ENCODE results near the gene LTK. TPM values are rescaled to one million over a fixed set of nuclear protein-coding genes. Genes with fewer than 3 reads are reported as not detected.

LTK gene
- total and polyA plus RNA-seq, 2 of the 4 experiments (the other 2 are of a cell fraction), result 0.18 to 0.62 TPM

DNA sequence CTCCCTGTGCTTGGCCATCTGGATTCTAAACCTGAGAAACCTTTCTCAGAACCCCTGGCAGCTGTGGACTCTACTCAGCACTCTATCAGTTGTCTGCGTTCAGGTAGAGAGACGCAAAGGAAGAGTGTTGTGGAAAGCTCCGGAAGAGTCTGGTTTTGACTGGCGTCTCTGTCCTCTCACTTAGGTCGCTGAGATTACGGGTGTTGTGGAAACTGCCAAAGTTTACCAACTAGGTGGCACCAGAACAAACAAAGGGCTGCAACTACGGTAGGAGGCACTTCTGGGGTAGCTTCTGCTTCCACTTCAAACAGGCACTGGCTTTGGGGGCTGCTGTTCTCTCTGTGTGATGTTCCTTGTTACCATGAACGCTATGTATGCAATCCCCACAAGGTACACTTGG lies 39.2 kb downstream of the LTK start:
- no peak overlapping the region for H2AFZ ChIP-seq (replicated peaks; ENCODE audit: low read length, poor library complexity)
- peaks cover 15% of the 10 kb centered on the region for H3K9me1 ChIP-seq (ENCODE audit: insufficient read depth, low read length)
- no peak overlapping the region for H3K4me2 ChIP-seq (ENCODE audit: low read depth, low read length)
- no peak overlapping the region for H2BK20ac ChIP-seq (ENCODE audit: low read depth, low read length)
- dilution Hi-C loops (cut with HindIII; ENCODE audit: low sequenced_read_pairs, unreplicated experiment), result no loop called here
- H3K56ac ChIP-seq (ENCODE audit: extremely low read depth, insufficient read depth, low read length), result no peak overlapping the region
- H3K79me1 ChIP-seq (ENCODE audit: low read depth in 1 of 2, low read length in 2 of 2), result peaks cover 8 to 19% of the 10 kb centered on the region in 2 experiments; a peak in 2 of 4 replicates
- no peaks in the 10 kb centered on the region for H3K27me3 ChIP-seq (ENCODE audit: control insufficient read depth, insufficient read depth, low read length)
- no peak overlapping the region for H4K5ac ChIP-seq (ENCODE audit: low read depth, low read length)
- H3K23ac ChIP-seq (ENCODE audit: low read depth, low read length), result no peak overlapping the region
- CTCF ChIA-PET, result interaction anchor here (0.7 kb wide), 1 partner anchor 9 kb away, joined by 3 read pairs; no protein-coding TSS in a partner anchor
- H2BK120ac ChIP-seq (ENCODE audit: low read depth, low read length), result no peak overlapping the region
- DNase-seq (no peak), ATAC-seq (ENCODE audit: low read depth) (no peak)
- POLR2A ChIA-PET (ENCODE audit: unreplicated experiment), result no interaction called here
- H3K4me3 ChIP-seq (ENCODE audit: insufficient read depth, low read depth, low read length), result no peak overlapping the region
- intact Hi-C loops (cut with micrococcal nuclease), result no loop called here
- no peaks in the 10 kb centered on the region for H3K9me3 ChIP-seq (ENCODE audit: control insufficient read depth, insufficient read depth, low read length)
- BruUV-seq (replicated peaks), result no TSS peak
- no peak overlapping the region for H4K8ac ChIP-seq (ENCODE audit: low read depth in 2 of 2, low read length in 2 of 2)
- no peak overlapping the region for H4K91ac ChIP-seq (ENCODE audit: insufficient read depth, low read depth, low read length)
- WGBS, 2 experiments (ENCODE audit: extremely low coverage in 2 of 2, insufficient read length in 1 of 2), result no CpG with 5 or more reads among the region's 8 CpGs
- no peaks in the 10 kb centered on the region for H4K20me1 ChIP-seq (ENCODE audit: insufficient read depth, low read length)
- in situ Hi-C loops (cut with MboI; ENCODE audit: low sequenced_read_pairs), result no loop called here
- H2BK15ac ChIP-seq (ENCODE audit: low read depth, low read length), result no peak overlapping the region
- H3K36me3 ChIP-seq (ENCODE audit: control insufficient read depth, insufficient read depth, low read length), result peaks cover 54% of the 10 kb centered on the region
- H3K4me1 ChIP-seq (ENCODE audit: control insufficient read depth, insufficient read depth, low read length), result peaks cover 2% of the 10 kb centered on the region
- H2AK9ac ChIP-seq (replicated peaks; ENCODE audit: low read depth, low read length, poor library complexity), result no peak overlapping the region
- no peak overlapping the region for H2AK5ac ChIP-seq (ENCODE audit: low read depth, low read length)
- H3K14ac ChIP-seq (replicated peaks; ENCODE audit: low read depth, low read length), result no peak overlapping the region
- TF ChIP-seq MXI1 (IDR thresholded peaks at IDR 0.05; ENCODE audit: borderline replicate concordance, low read depth, low read length), result no peak
- no peak for TF ChIP-seq RCOR1 (IDR thresholded peaks at IDR 0.05; ENCODE audit: insufficient replicate concordance, low read length)
- TF ChIP-seq SMC3 (IDR thresholded peaks at IDR 0.05; ENCODE audit: low read depth, low read length), result no peak
- TF ChIP-seq CEBPB (IDR thresholded peaks at IDR 0.05; ENCODE audit: low read depth, low read length), result no peak
- TF ChIP-seq RAD21 (IDR thresholded peaks at IDR 0.05; ENCODE audit: low read length), result no peak
- TF ChIP-seq, protein P1, sequence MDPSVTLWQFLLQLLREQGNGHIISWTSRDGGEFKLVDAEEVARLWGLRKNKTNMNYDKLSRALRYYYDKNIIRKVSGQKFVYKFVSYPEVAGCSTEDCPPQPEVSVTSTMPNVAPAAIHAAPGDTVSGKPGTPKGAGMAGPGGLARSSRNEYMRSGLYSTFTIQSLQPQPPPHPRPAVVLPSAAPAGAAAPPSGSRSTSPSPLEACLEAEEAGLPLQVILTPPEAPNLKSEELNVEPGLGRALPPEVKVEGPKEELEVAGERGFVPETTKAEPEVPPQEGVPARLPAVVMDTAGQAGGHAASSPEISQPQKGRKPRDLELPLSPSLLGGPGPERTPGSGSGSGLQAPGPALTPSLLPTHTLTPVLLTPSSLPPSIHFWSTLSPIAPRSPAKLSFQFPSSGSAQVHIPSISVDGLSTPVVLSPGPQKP (IDR thresholded peaks at IDR 0.05; ENCODE audit: borderline replicate concordance, low read depth, low read length), result no peak
- TF ChIP-seq RFX5 (IDR thresholded peaks at IDR 0.05; ENCODE audit: low read depth, low read length), result no peak
- TF ChIP-seq BHLHE40 (IDR thresholded peaks at IDR 0.05; ENCODE audit: low read depth, low read length), result no peak
- TF ChIP-seq FOS (IDR thresholded peaks at IDR 0.05; ENCODE audit: low read depth, low read length), result no peak
- TF ChIP-seq MAZ (IDR thresholded peaks at IDR 0.05; ENCODE audit: borderline replicate concordance, low read depth, low read length), result no peak
- TF ChIP-seq NFE2L2 (IDR thresholded peaks at IDR 0.05; ENCODE audit: low read depth, low read length), result no peak
- TF ChIP-seq MAFK (IDR thresholded peaks at IDR 0.05; ENCODE audit: low read depth, low read length), result no peak
- TF ChIP-seq, protein P2, sequence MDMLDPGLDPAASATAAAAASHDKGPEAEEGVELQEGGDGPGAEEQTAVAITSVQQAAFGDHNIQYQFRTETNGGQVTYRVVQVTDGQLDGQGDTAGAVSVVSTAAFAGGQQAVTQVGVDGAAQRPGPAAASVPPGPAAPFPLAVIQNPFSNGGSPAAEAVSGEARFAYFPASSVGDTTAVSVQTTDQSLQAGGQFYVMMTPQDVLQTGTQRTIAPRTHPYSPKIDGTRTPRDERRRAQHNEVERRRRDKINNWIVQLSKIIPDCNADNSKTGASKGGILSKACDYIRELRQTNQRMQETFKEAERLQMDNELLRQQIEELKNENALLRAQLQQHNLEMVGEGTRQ (IDR thresholded peaks at IDR 0.05; ENCODE audit: low read depth, low read length), result no peak
- no peak for TF ChIP-seq POLR2A (IDR thresholded peaks at IDR 0.05; ENCODE audit: low read depth, low read length)
- TF ChIP-seq, protein P3, sequence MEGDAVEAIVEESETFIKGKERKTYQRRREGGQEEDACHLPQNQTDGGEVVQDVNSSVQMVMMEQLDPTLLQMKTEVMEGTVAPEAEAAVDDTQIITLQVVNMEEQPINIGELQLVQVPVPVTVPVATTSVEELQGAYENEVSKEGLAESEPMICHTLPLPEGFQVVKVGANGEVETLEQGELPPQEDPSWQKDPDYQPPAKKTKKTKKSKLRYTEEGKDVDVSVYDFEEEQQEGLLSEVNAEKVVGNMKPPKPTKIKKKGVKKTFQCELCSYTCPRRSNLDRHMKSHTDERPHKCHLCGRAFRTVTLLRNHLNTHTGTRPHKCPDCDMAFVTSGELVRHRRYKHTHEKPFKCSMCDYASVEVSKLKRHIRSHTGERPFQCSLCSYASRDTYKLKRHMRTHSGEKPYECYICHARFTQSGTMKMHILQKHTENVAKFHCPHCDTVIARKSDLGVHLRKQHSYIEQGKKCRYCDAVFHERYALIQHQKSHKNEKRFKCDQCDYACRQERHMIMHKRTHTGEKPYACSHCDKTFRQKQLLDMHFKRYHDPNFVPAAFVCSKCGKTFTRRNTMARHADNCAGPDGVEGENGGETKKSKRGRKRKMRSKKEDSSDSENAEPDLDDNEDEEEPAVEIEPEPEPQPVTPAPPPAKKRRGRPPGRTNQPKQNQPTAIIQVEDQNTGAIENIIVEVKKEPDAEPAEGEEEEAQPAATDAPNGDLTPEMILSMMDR (conservative IDR thresholded peaks at IDR 0.05; ENCODE audit: low read depth, low read length), result no peak
- no peak for TF ChIP-seq CHD1 (IDR thresholded peaks at IDR 0.05; ENCODE audit: low read depth, low read length)
- H3K4ac ChIP-seq (ENCODE audit: low read depth, low read length), result no peak overlapping the region
- no peak overlapping the region for H3K27ac ChIP-seq (ENCODE audit: insufficient read depth, low read length)
- H3K18ac ChIP-seq (ENCODE audit: low read depth, low read length), result no peak overlapping the region
- H2BK5ac ChIP-seq (ENCODE audit: low read depth, low read length, poor library complexity, severe bottlenecking), result no peak overlapping the region
- H3K9ac ChIP-seq (ENCODE audit: low read depth, low read length), result no peak overlapping the region

Measured in IMR-90 (cell line).